ENCODE data around the gene TLR6.

DNA sequence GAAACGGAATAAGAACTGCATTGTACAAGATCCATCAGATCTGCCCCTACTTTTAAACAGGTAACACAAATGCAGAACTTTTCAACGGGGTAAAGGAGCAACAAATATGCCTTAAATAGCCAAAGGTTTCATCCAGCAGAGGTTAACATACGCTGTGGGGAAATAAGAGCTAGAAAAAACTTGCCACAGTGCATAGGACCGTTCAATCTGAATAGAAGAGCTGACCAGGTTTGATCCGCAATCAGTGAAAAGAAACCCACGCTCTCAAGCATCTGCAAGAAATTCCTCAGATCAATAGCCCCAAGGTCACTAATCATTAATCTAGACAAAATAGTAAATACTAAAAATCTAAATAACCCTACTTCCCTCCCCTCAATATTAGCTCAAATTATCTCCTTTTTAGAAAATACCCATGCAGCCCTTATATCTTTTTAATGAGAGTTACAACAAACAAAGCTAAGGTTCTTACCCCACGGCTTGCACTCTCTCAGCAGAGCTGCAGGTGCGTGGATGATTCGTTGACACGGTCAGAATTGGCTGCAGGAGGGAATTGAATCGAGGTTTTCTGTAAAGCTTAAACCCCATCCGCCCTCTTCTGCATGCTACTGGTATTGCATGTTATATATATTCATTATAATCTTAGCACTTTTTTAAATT lies 74.0 kb downstream of the TLR6 start, which contains the start of gene TLR10:
- TF ChIP-seq POLR2AphosphoS5 (IDR thresholded peaks at IDR 0.05; ENCODE audit: low read depth, low read length) = 0 out of 2 replicates have a peak, but pooled peaks have one; percentile 37
- TF ChIP-seq PAX5 (IDR thresholded peaks at IDR 0.05; ENCODE audit: insufficient read depth, low read length, severe bottlenecking) = no peak
- TF ChIP-seq TAF1 (IDR thresholded peaks at IDR 0.05; ENCODE audit: low read depth, low read length) = peak; percentile 43; the same call in 1 of the 2 replicates
- peak; percentile 81 for TF ChIP-seq POLR2A (IDR thresholded peaks at IDR 0.05; ENCODE audit: low read depth, low read length)
